Stimulated activated CD4-positive, alpha-beta T cell treated with anti-CD3 and anti-CD28 coated beads, Interleukin-4, amount 100 ng/mL, for 1 hour (primary cell): ENCODE measurements around the gene LPCAT3.

Experiments
- DNase-seq: peaks from one replicate; pipeline ENCODE4 v3.0.0-alpha.2; 2020

The LPCAT3 gene

GRCh38 chr12:6962285-6963015 is 55.8 kb downstream of the LPCAT3 start:
- no peak for DNase-seq

GRCh38 chr12:6961695-6962284 is 56.5 kb downstream of the LPCAT3 start:
- DNase-seq: peak; percentile 59

- peak; percentile 95 for DNase-seq
Observed at GRCh38 chr12:6961278-6961694, 57.0 kb downstream of the LPCAT3 start.

GRCh38 chr12:6960593-6961277 is 57.5 kb downstream of the LPCAT3 start:
- DNase-seq: no peak

- DNase-seq: no peak
Observed at GRCh38 chr12:6959805-6960592, 58.3 kb downstream of the LPCAT3 start.

GRCh38 chr12:6959058-6959804 is 59.0 kb downstream of the LPCAT3 start:
- DNase-seq: peak; percentile 66

GRCh38 chr12:6958609-6959057 is 59.6 kb downstream of the LPCAT3 start:
- DNase-seq: no peak

- DNase-seq: no peak
Observed at GRCh38 chr12:6957741-6958608, 60.3 kb downstream of the LPCAT3 start.

- DNase-seq: no peak
Observed at GRCh38 chr12:6957151-6957701, 61.0 kb downstream of the LPCAT3 start.

- DNase-seq: no peak
Observed at GRCh38 chr12:6956021-6956727, 62.1 kb downstream of the LPCAT3 start.

- no peak for DNase-seq
Observed at GRCh38 chr12:6955108-6956020, 62.9 kb downstream of the LPCAT3 start.

- no peak for DNase-seq
Observed at GRCh38 chr12:6954316-6955107, 63.8 kb downstream of the LPCAT3 start.

GRCh38 chr12:6953442-6954315 is 64.6 kb downstream of the LPCAT3 start:
- peak; percentile 66 for DNase-seq

GRCh38 chr12:6952863-6953441 is 65.3 kb downstream of the LPCAT3 start:
- no peak for DNase-seq

- no peak for DNase-seq
Observed at GRCh38 chr12:6952121-6952862, 66.0 kb downstream of the LPCAT3 start.

- no peak for DNase-seq
Observed at GRCh38 chr12:6951551-6952120, 66.6 kb downstream of the LPCAT3 start.
